GM12878 (cell line): ENCODE data around the gene KCNH5. TPM values are rescaled to one million over a fixed set of nuclear protein-coding genes. Genes with fewer than 3 reads are reported as not detected.

Experiments used
- ATAC-seq: fragments of 200-7000 bp; cut with Tn5 transposase; 3 replicates; pipeline ENCODE4 v1.9.1; 2020; ENCODE audit warnings: mild to moderate bottlenecking, moderate library complexity
- BruUV-seq: library from RNA; stranded (reverse); fragments of 400-500 nt; replicated peaks from 2 replicates; lab custom pipeline; 2021; lab: Mats Ljungman, UMichigan
- CTCF ChIA-PET: fragments of 300-600 bp; sonication (Branson Sonifier 250); formaldehyde crosslinking; extraction: SDS; loops from one replicate; lab custom pipeline; 2021; ENCODE audit warnings: inconsistent platforms; lab: Yijun Ruan, JAX
- POLR2A ChIA-PET: fragments of 350-600 bp; formaldehyde crosslinking; extraction: SDS; loops from one replicate; lab custom pipeline; 2021; ENCODE audit warnings: inconsistent platforms; lab: Charles Lee
- RAD21 ChIA-PET: fragments of 300-600 bp; sonication (Branson Sonifier 250); formaldehyde crosslinking; loops from one replicate; lab custom pipeline; 2023; ENCODE audit warnings: antibody characterized with exemption; ENCODE audit not compliant: unreplicated experiment; lab: Charles Lee
- SMC1A ChIA-PET: fragments of 300-600 bp; sonication (Branson Sonifier 250); formaldehyde crosslinking; loops from one replicate; lab custom pipeline; 2023; ENCODE audit not compliant: unreplicated experiment, uncharacterized antibody; lab: Charles Lee
- DNase-seq: peaks from one replicate; pipeline ENCODE4 v3.0.0-alpha.2; 2011; ENCODE audit warnings: low read depth, low spot score
- FAIRE-seq: peaks from 3 replicates; lab custom pipeline; 2011; peaks lifted over from hg19 to GRCh38; lab: Jason Lieb, UNC
- H2AFZ ChIP-seq: 2 replicates; pipeline ENCODE4 v1.6.0; 2011; ENCODE audit warnings: low read depth, low read length, control low read depth; ENCODE audit not compliant: control insufficient read depth
- H3K27ac ChIP-seq: 2 replicates; pipeline ENCODE4 v1.5.1; 2011; ENCODE audit warnings: control low read depth; ENCODE audit not compliant: control insufficient read depth, insufficient read depth
- H3K27me3 ChIP-seq, 2 experiments: replicated peaks in 1 of 2; 2 replicates each; pipeline versions ENCODE4 v1.6.0 to v1.6.1; 2011; ENCODE audit warnings: low read length in 1 of 2; ENCODE audit not compliant: control insufficient read depth in 2 of 2, insufficient read depth in 2 of 2
- H3K36me3 ChIP-seq, 2 experiments: 2 replicates each; pipeline ENCODE4 v1.5.1; 2011; ENCODE audit warnings: low read length in 1 of 2; ENCODE audit not compliant: control insufficient read depth in 2 of 2, insufficient read depth in 2 of 2
- H3K4me1 ChIP-seq: 2 replicates; pipeline ENCODE4 v1.6.1; 2011; ENCODE audit warnings: mild to moderate bottlenecking, low read length, moderate library complexity, mixed read lengths; ENCODE audit not compliant: control insufficient read depth, insufficient read depth
- H3K4me2 ChIP-seq: 2 replicates; pipeline ENCODE4 v1.6.0; 2011; ENCODE audit warnings: control low read depth; ENCODE audit not compliant: control insufficient read depth, insufficient read depth
- H3K4me3 ChIP-seq: fragments of 200-600 bp; sonication (generic); 2 replicates; pipeline ENCODE4 v1.5.1; 2016
- H3K79me2 ChIP-seq: 2 replicates; pipeline ENCODE4 v1.6.0; 2011; ENCODE audit warnings: low read length; ENCODE audit not compliant: control insufficient read depth, insufficient read depth
- H3K9ac ChIP-seq: 2 replicates; pipeline ENCODE4 v1.8.0; 2011; ENCODE audit warnings: low read length, control low read depth, mixed read lengths; ENCODE audit not compliant: control insufficient read depth, insufficient read depth
- H3K9me3 ChIP-seq: replicated peaks from 3 replicates; pipeline ENCODE4 v1.5.1; 2011; ENCODE audit warnings: mild to moderate bottlenecking, low read length; ENCODE audit not compliant: control insufficient read depth, insufficient read depth
- H4K20me1 ChIP-seq: 2 replicates; pipeline ENCODE4 v1.6.0; 2011; ENCODE audit not compliant: control insufficient read depth, insufficient read depth
- CTCF ChIP-seq, 3 experiments: IDR thresholded peaks in 2 of 3; conservative IDR thresholded peaks in 1 of 3; 2 replicates each; pipeline ENCODE4 v1.5.1; 2011; ENCODE audit warnings: low read depth in 3 of 3, low read length in 3 of 3, mild to moderate bottlenecking in 3 of 3, control low read depth in 2 of 3, moderate library complexity in 2 of 3, inconsistent platforms in 1 of 3, mixed read lengths in 1 of 3; ENCODE audit not compliant: control insufficient read depth in 2 of 3, insufficient read depth in 1 of 3; ENCODE audit errors: extremely low read depth in 1 of 3
- ETV6 ChIP-seq, 2 experiments: fragments of 450-650 bp in 1 of 2; IDR thresholded peaks in 1 of 2; conservative IDR thresholded peaks in 1 of 2; 2 replicates each; pipeline ENCODE4 v1.6.1; 2014; ENCODE audit warnings: antibody characterized with exemption in 1 of 2, borderline replicate concordance in 1 of 2, low read depth in 1 of 2, mild to moderate bottlenecking in 1 of 2, moderate library complexity in 1 of 2
- KAT2A ChIP-seq: conservative IDR thresholded peaks from 2 replicates; pipeline ENCODE4 v1.6.1; 2011; ENCODE audit warnings: low read depth, low read length; ENCODE audit not compliant: control insufficient read depth
- MLLT1 ChIP-seq: fragments of 450-650 bp; IDR thresholded peaks from 2 replicates; pipeline ENCODE4 v1.6.1; 2016; ENCODE audit warnings: mild to moderate bottlenecking
- MTA2 ChIP-seq: fragments of 450-650 bp; IDR thresholded peaks from 2 replicates; pipeline ENCODE4 v1.6.1; 2016; ENCODE audit warnings: low read depth, mild to moderate bottlenecking, moderate library complexity
- MYC ChIP-seq: IDR thresholded peaks from 2 replicates; pipeline ENCODE4 v1.6.1; 2011; ENCODE audit warnings: mild to moderate bottlenecking, low read length, moderate library complexity, inconsistent platforms; ENCODE audit not compliant: insufficient read depth, insufficient replicate concordance, insufficient read length, severe bottlenecking
- NR2C1 ChIP-seq: fragments of 450-650 bp; IDR thresholded peaks from 2 replicates; pipeline ENCODE4 v1.6.1; 2017; ENCODE audit warnings: antibody characterized with exemption, mild to moderate bottlenecking, moderate library complexity
- POLR2A ChIP-seq: IDR thresholded peaks from 2 replicates; pipeline ENCODE4 v1.6.1; 2011; ENCODE audit warnings: low read depth, mild to moderate bottlenecking, low read length
- SIN3A ChIP-seq: IDR thresholded peaks from 2 replicates; pipeline ENCODE4 v1.6.1; 2012; ENCODE audit warnings: low read depth, low read length, improper control_type of control experiment
- ZNF24 ChIP-seq: fragments of 450-650 bp; IDR thresholded peaks from 2 replicates; pipeline ENCODE4 v1.6.1; 2017; ENCODE audit warnings: antibody characterized with exemption, mild to moderate bottlenecking
- WGBS: methylation state at CpG from one replicate; pipeline ENCODE4 v1.1.6; 2016; ENCODE audit warnings: low lambda C conversion rate; ENCODE audit not compliant: insufficient replicate concordance, insufficient coverage; ENCODE audit errors: missing lambda C conversion rate; 5-methylcytosine and 5-hydroxymethylcytosine counted together
- in situ Hi-C: fragments of 300-500 bp; cut with MboI; formaldehyde crosslinking; loops from 9 replicates; pipeline ENCODE4 v1.14.3; 2018; ENCODE audit warnings: mixed read lengths
- intact Hi-C: fragments of 100-400 bp; cut with micrococcal nuclease; formaldehyde crosslinking; loops from one replicate; pipeline ENCODE4 v1.14.2; 2022; ENCODE audit not compliant: unreplicated experiment
- polyA plus RNA-seq, 11 experiments: library from polyadenylated mRNA; depleted of rRNA in 4 of 11; unstranded in 6 of 11; stranded (reverse) in 5 of 11; fragments of >200 nt; fragmentation: Nextera tagmentation in 4 of 11; fragmentation: Illumina TruSeq in 1 of 11; extraction: Ambion mirVana in 4 of 11; extraction: Trizol in 1 of 11; gene quantifications; 1 replicate in 1 of 11; 2 replicates in 10 of 11; pipeline versions ENCODE4 v1.2.1 to v1.2.3, GENCODE V29; 2011 to 2016; ENCODE audit warnings: inconsistent platforms in 2 of 11, missing spikeins in 2 of 11, low read depth in 1 of 11
- total RNA-seq, 4 experiments: library from RNA; depleted of rRNA in 3 of 4; stranded (reverse); fragments of >200 nt in 3 of 4; fragmentation: Illumina TruSeq in 1 of 4; extraction: Trizol in 1 of 4; gene quantifications; 2 replicates each; pipeline versions ENCODE4 v1.2.1 to v1.2.3, GENCODE V29; 2013 to 2021

KCNH5 gene
- total and polyA plus RNA-seq, 10 of the 15 experiments (the other 5 are each of a cell fraction or from before 2014, with no cell fraction given) = under 0.01 to 0.04 (median 0.04) TPM; not detected in 7

- WGBS = 6% methylated on average over 1 of the region's 1 CpG
- POLR2A ChIA-PET = no interaction called here
- in situ Hi-C loops = no loop called here
- BruUV-seq = no TSS peak
- H3K4me3 ChIP-seq = no peak overlapping the region
- no peaks in the 10 kb centered on the region for H4K20me1 ChIP-seq
- no peaks in the 10 kb centered on the region for H3K79me2 ChIP-seq
- ATAC-seq = no peak
- no peaks in the 10 kb centered on the region for H3K27me3 ChIP-seq
- RAD21 ChIA-PET = no interaction called here
- no peak overlapping the region for H2AFZ ChIP-seq
- SMC1A ChIA-PET = interaction anchor here (0.6 kb wide), 1 partner anchor 909 kb away, joined by 3 read pairs; no protein-coding TSS in a partner anchor
- TF ChIP-seq POLR2A (no peak), MYC (no peak), MTA2 (no peak), ZNF24 (no peak), KAT2A (no peak), ETV6 (conservative IDR thresholded peaks at IDR 0.05 in 1 of 2, IDR thresholded peaks at IDR 0.05 in 1 of 2; ENCODE audit: borderline replicate concordance in 1 of 2, low read depth in 1 of 2) (no peak), MLLT1 (no peak), CTCF (IDR thresholded peaks at IDR 0.05 in 2 of 3, conservative IDR thresholded peaks at IDR 0.05 in 1 of 3; ENCODE audit: control insufficient read depth in 2 of 3, extremely low read depth in 1 of 3, insufficient read depth in 1 of 3, low read depth in 3 of 3, low read length in 3 of 3) (no peak), NR2C1 (no peak), SIN3A (no peak)
- intact Hi-C loops = no loop called here
- no peak for DNase-seq
- no peak overlapping the region for H3K4me2 ChIP-seq
- H3K9ac ChIP-seq = no peak overlapping the region
- CTCF ChIA-PET = no interaction called here
- no peaks in the 10 kb centered on the region for H3K9me3 ChIP-seq
- H3K36me3 ChIP-seq = no peaks in the 10 kb centered on the region
- no peaks in the 10 kb centered on the region for H3K4me1 ChIP-seq
- H3K27ac ChIP-seq = no peak overlapping the region
- FAIRE-seq = no peak
These were observed 347.8 kb downstream of the KCNH5 start for GRCh38 chr14:62697461-62697860.
